A549 treated with GW870086 at 1 μM for 4 hours (cell line): Measurements from ENCODE around the gene EPRS1. TPM values are rescaled to one million over a fixed set of nuclear protein-coding genes. Genes with fewer than 3 reads are reported as not detected.

Experiments
- total RNA-seq: library from RNA; stranded (reverse); fragments of 200-300 nt; extraction: Qiagen RNA extraction; gene quantifications from 5 replicates; pipeline ENCODE4 v1.2.3, GENCODE V29; 2022; ENCODE audit warnings: low read depth

Gene EPRS1
- total RNA-seq = 71.1 to 91.0 TPM (median 75.4 TPM) in 5 replicates

DNA sequence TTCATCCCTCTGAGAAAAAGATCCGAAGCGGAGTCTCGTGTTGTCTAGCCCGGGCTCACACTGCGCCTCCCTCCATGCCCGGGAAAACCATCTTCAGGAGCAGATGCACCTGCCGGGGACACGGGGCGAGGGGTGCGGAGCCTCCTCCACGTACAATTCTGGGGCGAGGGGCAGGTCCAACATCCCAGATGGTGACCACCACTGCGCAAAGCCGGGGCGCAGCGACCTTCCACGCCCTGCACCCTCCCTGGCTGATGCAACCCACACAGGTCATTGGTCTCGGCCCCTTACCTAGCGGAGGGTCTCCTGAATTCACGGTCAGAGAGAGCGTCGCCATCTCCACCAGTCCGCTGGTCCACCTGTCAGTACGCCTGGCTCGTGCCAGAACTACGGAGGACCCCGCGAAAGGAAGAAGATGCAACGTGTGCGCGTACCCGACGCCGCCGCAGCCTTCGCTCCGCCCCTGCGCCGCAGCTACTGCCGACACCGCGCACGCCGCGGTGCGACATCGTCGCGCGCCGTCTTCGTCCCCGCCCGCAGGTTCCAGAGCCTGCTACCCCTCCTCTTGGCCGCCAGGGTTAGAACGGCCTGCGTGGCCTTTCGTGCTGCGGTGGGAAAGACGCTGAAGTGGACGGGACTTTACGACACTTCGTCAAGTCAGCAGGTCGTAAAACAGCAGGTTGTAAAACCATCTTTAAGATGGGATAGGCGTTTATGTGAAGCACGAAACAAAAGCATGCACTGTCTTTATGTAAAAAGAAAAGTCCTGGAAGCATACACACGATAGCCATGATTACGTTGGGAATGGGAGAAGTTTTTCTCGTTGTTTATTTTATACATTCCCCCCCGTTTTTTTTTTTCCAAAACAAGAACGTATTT is at the start of gene EPRS1:
Gene EPRS1, minus strand, starts transcription at position 454 of the 879 bp plus-strand sequence. Its CDS starts 117 bp downstream, at position 337.

DNA sequence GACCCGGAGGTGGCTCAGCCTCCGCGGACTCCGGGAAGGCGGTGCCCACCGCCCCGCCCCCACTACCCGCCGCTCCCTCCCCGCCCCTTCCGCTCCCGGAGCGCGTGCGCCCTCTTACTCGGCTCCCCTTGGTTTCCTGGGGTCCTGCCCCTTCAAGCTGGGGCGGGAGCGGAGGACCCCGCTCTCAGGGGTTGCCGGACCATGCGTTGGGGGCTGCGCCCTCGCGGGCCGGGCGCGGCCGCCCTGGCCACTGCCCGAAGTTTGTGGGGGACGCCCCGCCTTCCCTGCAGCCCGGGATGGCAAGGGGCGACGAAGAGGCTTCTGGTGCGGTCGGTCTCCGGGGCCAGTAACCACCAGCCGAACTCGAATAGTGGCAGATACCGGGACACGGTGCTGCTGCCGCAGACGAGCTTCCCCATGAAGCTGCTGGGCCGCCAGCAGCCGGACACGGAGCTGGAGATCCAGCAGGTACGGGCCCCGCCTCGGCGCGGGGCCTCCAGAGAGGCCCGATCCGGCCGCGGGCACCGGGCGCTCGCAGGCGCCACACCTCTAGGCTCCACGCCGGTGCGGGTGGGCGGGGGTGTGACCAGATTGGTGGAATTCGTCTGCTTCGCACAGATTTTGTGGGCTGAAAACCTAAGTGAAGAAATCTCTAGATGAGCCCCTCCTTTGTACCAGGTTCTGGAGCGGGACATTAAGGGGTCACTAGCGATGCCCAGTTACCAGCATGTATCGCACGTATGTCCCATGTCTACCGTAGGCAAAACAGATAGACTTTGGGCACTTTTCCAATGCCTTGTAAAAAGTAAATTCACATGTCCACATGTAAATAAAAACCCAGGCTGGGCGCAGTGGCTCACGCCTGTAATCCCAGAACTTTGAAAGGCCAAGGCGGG is 48.0 kb upstream of the EPRS1 start, which contains the start of gene IARS2:
Gene IARS2, plus strand, starts transcription at position 117 of the 896 bp plus-strand sequence. Its CDS starts 85 bp downstream, at position 202.

DNA sequence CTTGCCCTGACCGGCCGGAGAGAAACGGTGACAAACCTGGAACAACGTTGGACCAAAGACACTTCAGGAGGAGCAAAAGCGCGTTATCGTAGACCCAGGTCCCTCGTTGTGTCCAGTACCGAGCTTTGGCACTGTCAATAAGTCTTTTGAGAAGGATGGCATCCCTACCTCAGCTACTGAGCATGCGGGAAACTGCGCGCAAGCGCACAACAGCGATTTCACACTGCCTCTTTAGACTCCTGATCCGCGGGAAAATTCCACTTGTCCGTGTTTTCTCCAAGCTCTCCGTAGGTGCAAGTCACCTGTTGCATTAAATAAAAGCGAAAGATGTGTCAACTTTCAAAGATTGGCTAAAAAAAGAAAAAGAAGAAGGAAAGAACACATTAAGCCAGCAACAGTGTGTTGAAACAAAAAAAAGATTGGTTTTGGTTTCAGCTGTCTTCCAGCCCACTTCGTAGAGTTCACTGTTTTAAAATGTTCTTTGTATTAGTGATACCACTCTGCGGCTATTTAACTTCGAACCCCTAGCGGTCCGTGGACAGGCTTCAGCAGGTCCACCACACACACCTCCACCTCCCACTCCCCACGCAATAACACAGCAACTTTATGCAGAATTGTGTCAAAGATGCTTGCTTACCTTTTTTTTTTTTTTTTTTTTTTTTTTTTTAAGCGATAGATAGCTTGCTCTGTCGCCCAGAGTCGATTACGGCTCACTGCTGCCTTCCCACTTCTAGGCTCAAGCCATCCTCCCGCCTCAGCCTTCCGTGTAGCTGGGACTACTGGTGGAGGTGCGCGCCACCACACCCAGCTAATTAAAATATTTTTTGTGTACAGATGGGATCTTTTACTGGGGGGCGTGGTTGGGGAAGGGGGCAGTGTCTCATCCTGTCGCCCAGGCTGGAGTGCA is 43.6 kb upstream of the EPRS1 start, which contains the start of gene BPNT1:
Gene BPNT1, minus strand, starts transcription at position 139 of the 907 bp plus-strand sequence. CDS start 9,942 bp downstream, outside the sequence.

Other genes with a start within 250 kb of the EPRS1 start
- 0.05 to 0.14 TPM (median 0.09 TPM) in 5 replicates for gene SLC30A10, start 117.9 kb downstream of the EPRS1 start, total RNA-seq
- 15.4 to 22.2 TPM (median 17.4 TPM) in 5 replicates for gene BPNT1, start 43.3 kb upstream of the EPRS1 start, total RNA-seq
- gene IARS2, start 47.6 kb upstream of the EPRS1 start, total RNA-seq = 86.0 to 112 TPM (median 105 TPM) in 5 replicates
- 11.3 to 14.9 TPM (median 13.6 TPM) in 5 replicates for gene RAB3GAP2, start 225.9 kb upstream of the EPRS1 start, total RNA-seq